ENCODE data around the gene MAP7.

DNA sequence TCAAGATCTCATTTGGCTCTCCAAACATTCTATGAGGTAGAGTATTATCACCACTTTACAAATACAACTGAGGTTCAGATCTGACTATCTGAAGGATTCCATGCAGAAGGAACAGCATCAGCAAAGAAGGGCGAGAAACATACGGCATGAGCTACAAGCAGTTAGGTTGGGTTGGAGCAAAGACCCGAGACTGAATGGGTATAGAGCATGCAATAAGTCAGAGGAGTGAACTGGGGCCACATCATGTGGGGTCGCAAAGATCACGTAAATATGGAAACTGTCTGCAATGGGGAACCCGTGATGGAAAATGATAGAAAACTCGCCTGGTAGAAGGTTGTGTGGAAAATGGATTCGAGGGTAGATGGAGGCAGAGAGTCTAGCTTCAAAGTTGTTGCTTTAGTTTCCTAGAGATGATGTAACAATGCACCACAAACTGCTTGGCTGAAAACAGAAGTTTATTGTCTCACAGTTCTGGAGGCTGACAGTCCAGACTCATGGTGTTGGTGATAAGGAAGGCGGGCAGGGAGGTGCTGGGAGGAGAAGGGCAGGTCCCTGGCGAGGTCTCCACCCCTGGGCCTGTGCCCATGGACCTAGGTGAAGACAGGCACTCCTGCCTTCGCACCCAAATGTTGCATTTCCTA is 216.3 kb downstream of the MAP7 start:
- TF ChIP-seq TAF1 (conservative IDR thresholded peaks at IDR 0.05) = no peak
- no peak for TF ChIP-seq GABPA (IDR thresholded peaks at IDR 0.05 in 1 of 2, conservative IDR thresholded peaks at IDR 0.05 in 1 of 2)
- TF ChIP-seq, protein P1, sequence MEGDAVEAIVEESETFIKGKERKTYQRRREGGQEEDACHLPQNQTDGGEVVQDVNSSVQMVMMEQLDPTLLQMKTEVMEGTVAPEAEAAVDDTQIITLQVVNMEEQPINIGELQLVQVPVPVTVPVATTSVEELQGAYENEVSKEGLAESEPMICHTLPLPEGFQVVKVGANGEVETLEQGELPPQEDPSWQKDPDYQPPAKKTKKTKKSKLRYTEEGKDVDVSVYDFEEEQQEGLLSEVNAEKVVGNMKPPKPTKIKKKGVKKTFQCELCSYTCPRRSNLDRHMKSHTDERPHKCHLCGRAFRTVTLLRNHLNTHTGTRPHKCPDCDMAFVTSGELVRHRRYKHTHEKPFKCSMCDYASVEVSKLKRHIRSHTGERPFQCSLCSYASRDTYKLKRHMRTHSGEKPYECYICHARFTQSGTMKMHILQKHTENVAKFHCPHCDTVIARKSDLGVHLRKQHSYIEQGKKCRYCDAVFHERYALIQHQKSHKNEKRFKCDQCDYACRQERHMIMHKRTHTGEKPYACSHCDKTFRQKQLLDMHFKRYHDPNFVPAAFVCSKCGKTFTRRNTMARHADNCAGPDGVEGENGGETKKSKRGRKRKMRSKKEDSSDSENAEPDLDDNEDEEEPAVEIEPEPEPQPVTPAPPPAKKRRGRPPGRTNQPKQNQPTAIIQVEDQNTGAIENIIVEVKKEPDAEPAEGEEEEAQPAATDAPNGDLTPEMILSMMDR (IDR thresholded peaks at IDR 0.05; ENCODE audit: low read depth, low read length, missing input control) = no peak
- no peak for TF ChIP-seq RAD21 (IDR thresholded peaks at IDR 0.05)
- TF ChIP-seq YY1 (IDR thresholded peaks at IDR 0.05) = no peak
- TF ChIP-seq, protein P2, sequence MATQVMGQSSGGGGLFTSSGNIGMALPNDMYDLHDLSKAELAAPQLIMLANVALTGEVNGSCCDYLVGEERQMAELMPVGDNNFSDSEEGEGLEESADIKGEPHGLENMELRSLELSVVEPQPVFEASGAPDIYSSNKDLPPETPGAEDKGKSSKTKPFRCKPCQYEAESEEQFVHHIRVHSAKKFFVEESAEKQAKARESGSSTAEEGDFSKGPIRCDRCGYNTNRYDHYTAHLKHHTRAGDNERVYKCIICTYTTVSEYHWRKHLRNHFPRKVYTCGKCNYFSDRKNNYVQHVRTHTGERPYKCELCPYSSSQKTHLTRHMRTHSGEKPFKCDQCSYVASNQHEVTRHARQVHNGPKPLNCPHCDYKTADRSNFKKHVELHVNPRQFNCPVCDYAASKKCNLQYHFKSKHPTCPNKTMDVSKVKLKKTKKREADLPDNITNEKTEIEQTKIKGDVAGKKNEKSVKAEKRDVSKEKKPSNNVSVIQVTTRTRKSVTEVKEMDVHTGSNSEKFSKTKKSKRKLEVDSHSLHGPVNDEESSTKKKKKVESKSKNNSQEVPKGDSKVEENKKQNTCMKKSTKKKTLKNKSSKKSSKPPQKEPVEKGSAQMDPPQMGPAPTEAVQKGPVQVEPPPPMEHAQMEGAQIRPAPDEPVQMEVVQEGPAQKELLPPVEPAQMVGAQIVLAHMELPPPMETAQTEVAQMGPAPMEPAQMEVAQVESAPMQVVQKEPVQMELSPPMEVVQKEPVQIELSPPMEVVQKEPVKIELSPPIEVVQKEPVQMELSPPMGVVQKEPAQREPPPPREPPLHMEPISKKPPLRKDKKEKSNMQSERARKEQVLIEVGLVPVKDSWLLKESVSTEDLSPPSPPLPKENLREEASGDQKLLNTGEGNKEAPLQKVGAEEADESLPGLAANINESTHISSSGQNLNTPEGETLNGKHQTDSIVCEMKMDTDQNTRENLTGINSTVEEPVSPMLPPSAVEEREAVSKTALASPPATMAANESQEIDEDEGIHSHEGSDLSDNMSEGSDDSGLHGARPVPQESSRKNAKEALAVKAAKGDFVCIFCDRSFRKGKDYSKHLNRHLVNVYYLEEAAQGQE (IDR thresholded peaks at IDR 0.05) = no peak
- TF ChIP-seq NR2F2 (IDR thresholded peaks at IDR 0.05) = no peak
- no peak for TF ChIP-seq EGR1 (IDR thresholded peaks at IDR 0.05; ENCODE audit: low read depth in 2 of 2)
- no peak for TF ChIP-seq HNF4G (IDR thresholded peaks at IDR 0.05)
- no peak for TF ChIP-seq RXRA (IDR thresholded peaks at IDR 0.05)
- no peak for TF ChIP-seq FOXA2 (IDR thresholded peaks at IDR 0.05)
